ENCODE measurements around the gene MYRFL.

Gene MYRFL

GRCh38 chr12:69873429-69873828 lies 48.4 kb downstream of the MYRFL start:
- TF ChIP-seq PPARA (CRISPR knock-in tag; IDR thresholded peaks at IDR 0.05; ENCODE audit: borderline replicate concordance), result no peak
- no peak for TF ChIP-seq ZNF70 (CRISPR knock-in tag; IDR thresholded peaks at IDR 0.05)
- no peak for TF ChIP-seq GLIS3 (CRISPR knock-in tag; IDR thresholded peaks at IDR 0.05)
- TF ChIP-seq TCF4 (CRISPR knock-in tag; IDR thresholded peaks at IDR 0.05; ENCODE audit: borderline replicate concordance), result no peak
- TF ChIP-seq ZFP30 (CRISPR knock-in tag; IDR thresholded peaks at IDR 0.05), result no peak
- TF ChIP-seq POU6F1 (CRISPR knock-in tag; IDR thresholded peaks at IDR 0.05; ENCODE audit: borderline replicate concordance, low read depth), result no peak
- no peak for TF ChIP-seq ZNF565 (CRISPR knock-in tag; conservative IDR thresholded peaks at IDR 0.05; ENCODE audit: low read depth)
- no peak for TF ChIP-seq CREB5 (CRISPR knock-in tag; IDR thresholded peaks at IDR 0.05; ENCODE audit: low read depth)
- TF ChIP-seq ZNF8 (CRISPR knock-in tag; IDR thresholded peaks at IDR 0.05), result no peak
- no peak for TF ChIP-seq ZFP3 (CRISPR knock-in tag; IDR thresholded peaks at IDR 0.05)
- no peak for ATAC-seq

- ATAC-seq, result no peak
- TF ChIP-seq TCF4 (CRISPR knock-in tag; IDR thresholded peaks at IDR 0.05; ENCODE audit: borderline replicate concordance), result no peak
- TF ChIP-seq OSR1 (CRISPR knock-in tag; IDR thresholded peaks at IDR 0.05), result no peak
- no peak for TF ChIP-seq ARNTL (CRISPR knock-in tag; IDR thresholded peaks at IDR 0.05; ENCODE audit: borderline replicate concordance, low read depth)
- no peak for TF ChIP-seq ZFP3 (CRISPR knock-in tag; IDR thresholded peaks at IDR 0.05)
- TF ChIP-seq SNAI2 (CRISPR knock-in tag; IDR thresholded peaks at IDR 0.05), result no peak
- no peak for TF ChIP-seq ZC3H10 (CRISPR knock-in tag; IDR thresholded peaks at IDR 0.05)
- no peak for TF ChIP-seq PPARA (CRISPR knock-in tag; IDR thresholded peaks at IDR 0.05; ENCODE audit: borderline replicate concordance)
- TF ChIP-seq ZFP30 (CRISPR knock-in tag; IDR thresholded peaks at IDR 0.05), result no peak
- TF ChIP-seq PATZ1 (CRISPR knock-in tag; IDR thresholded peaks at IDR 0.05; ENCODE audit: borderline replicate concordance), result no peak
- no peak for TF ChIP-seq TSHZ2 (CRISPR knock-in tag; IDR thresholded peaks at IDR 0.05)
- no peak for TF ChIP-seq CSDC2 (CRISPR knock-in tag; IDR thresholded peaks at IDR 0.05)
- TF ChIP-seq ESRRG (CRISPR knock-in tag; IDR thresholded peaks at IDR 0.05), result no peak
- TF ChIP-seq CREB5 (CRISPR knock-in tag; IDR thresholded peaks at IDR 0.05; ENCODE audit: low read depth), result no peak
- TF ChIP-seq ISL1 (CRISPR knock-in tag; IDR thresholded peaks at IDR 0.05), result no peak
- TF ChIP-seq ZNF8 (CRISPR knock-in tag; IDR thresholded peaks at IDR 0.05), result no peak
- TF ChIP-seq GLIS3 (CRISPR knock-in tag; IDR thresholded peaks at IDR 0.05), result no peak
- no peak for TF ChIP-seq CSRNP3 (CRISPR knock-in tag; IDR thresholded peaks at IDR 0.05)
- TF ChIP-seq ZNF70 (CRISPR knock-in tag; IDR thresholded peaks at IDR 0.05), result no peak
These were observed 49.6 kb downstream of the MYRFL start for GRCh38 chr12:69874606-69875005.
